HepG2 (cell line): ENCODE results near the gene HES3. TPM values are rescaled to one million over a fixed set of nuclear protein-coding genes. Genes with fewer than 3 reads are reported as not detected.

Experiments
- ATAC-seq: fragments of 200-7000 bp; cut with Tn5 transposase; 3 replicates; pipeline ENCODE4 v1.9.1; 2020; ENCODE audit warnings: mild to moderate bottlenecking, moderate library complexity
- BruUV-seq: library from RNA; stranded (reverse); fragments of 400-500 nt; replicated peaks from 2 replicates; lab custom pipeline; 2021; lab: Mats Ljungman, UMichigan
- CTCF ChIA-PET: fragments of 300-600 bp; formaldehyde crosslinking; extraction: SDS; loops from one replicate; lab custom pipeline; 2021; ENCODE audit warnings: low total read pairs, inconsistent platforms, low intra/inter-chr PET ratio; lab: Yijun Ruan, JAX
- POLR2A ChIA-PET: fragments of 350-600 bp; sonication (Branson Sonifier 250); formaldehyde crosslinking; loops from one replicate; lab custom pipeline; 2020; ENCODE audit warnings: antibody characterized with exemption, inconsistent platforms; lab: Yijun Ruan, JAX
- DNase-seq: peaks from one replicate; pipeline ENCODE4 v3.0.0-alpha.2; 2015; ENCODE audit warnings: low spot score
- FAIRE-seq: peaks from 3 replicates; lab custom pipeline; 2011; peaks lifted over from hg19 to GRCh38; lab: Jason Lieb, UNC
- H2AFZ ChIP-seq: one replicate; pipeline ENCODE4 v1.6.1; 2011; ENCODE audit warnings: low read length, inconsistent platforms
- H3K27ac ChIP-seq: fragments of 300-600 bp; 3 replicates; pipeline ENCODE4 v1.8.0; 2011; ENCODE audit warnings: mixed run types, mild to moderate bottlenecking, mixed read lengths, low read length, inconsistent platforms; ENCODE audit not compliant: insufficient read depth; ENCODE audit errors: extremely low read length
- H3K27me3 ChIP-seq, 2 experiments: fragments of 200-600 bp in 1 of 2; 2 replicates in 1 of 2; 3 replicates in 1 of 2; pipeline versions ENCODE4 v1.6.0 to v1.8.0; 2011; ENCODE audit warnings: low read length in 2 of 2, mild to moderate bottlenecking in 2 of 2, moderate library complexity in 2 of 2, inconsistent platforms in 1 of 2; ENCODE audit not compliant: insufficient read depth in 2 of 2, control insufficient read depth in 1 of 2
- H3K36me3 ChIP-seq, 2 experiments: fragments of 200-600 bp in 1 of 2; replicated peaks in 1 of 2; 2 replicates in 1 of 2; 3 replicates in 1 of 2; pipeline versions ENCODE4 v1.5.1 to v1.8.0; 2011; ENCODE audit warnings: low read length in 2 of 2, inconsistent platforms in 1 of 2; ENCODE audit not compliant: insufficient read depth in 2 of 2, control insufficient read depth in 1 of 2
- H3K4me1 ChIP-seq: 2 replicates; pipeline ENCODE4 v1.5.1; 2012; ENCODE audit warnings: low read length, inconsistent platforms; ENCODE audit not compliant: insufficient read depth
- H3K4me2 ChIP-seq: 2 replicates; pipeline ENCODE4 v1.6.0; 2011; ENCODE audit warnings: low read depth, low read length, inconsistent platforms
- H3K4me3 ChIP-seq, 3 experiments: fragments of 200-600 bp in 1 of 3; sonication (generic), shearing (Covaris generic) in 1 of 3; replicated peaks in 1 of 3; 2 replicates each; pipeline ENCODE4 v1.5.1; 2011 to 2016; ENCODE audit warnings: low read length in 3 of 3, inconsistent platforms in 2 of 3, low read depth in 2 of 3, mild to moderate bottlenecking in 2 of 3, control low read depth in 1 of 3, mixed read lengths in 1 of 3; ENCODE audit not compliant: insufficient read depth in 1 of 3
- H3K79me2 ChIP-seq: one replicate; pipeline ENCODE4 v1.6.1; 2011; ENCODE audit warnings: low read length, inconsistent platforms; ENCODE audit not compliant: insufficient read depth
- H3K9ac ChIP-seq: 2 replicates; pipeline ENCODE4 v1.6.0; 2011; ENCODE audit warnings: mild to moderate bottlenecking, low read depth, low read length, inconsistent platforms; ENCODE audit not compliant: insufficient read depth
- H3K9me3 ChIP-seq: 2 replicates; pipeline ENCODE4 v1.5.1; 2012; ENCODE audit warnings: mild to moderate bottlenecking, low read length
- H4K20me1 ChIP-seq: 2 replicates; pipeline ENCODE4 v1.6.0; 2011; ENCODE audit warnings: inconsistent platforms, mild to moderate bottlenecking, low read length, moderate library complexity; ENCODE audit not compliant: insufficient read depth
- GATAD1 ChIP-seq: IDR thresholded peaks from 2 replicates; pipeline ENCODE4 v1.6.1; 2016; ENCODE audit warnings: missing genetic modification reagents, missing compliant biosample characterization
- KDM6A ChIP-seq: IDR thresholded peaks from 2 replicates; pipeline ENCODE4 v1.6.1; 2016; ENCODE audit warnings: low read depth
- KMT2B ChIP-seq: IDR thresholded peaks from 2 replicates; pipeline ENCODE4 v1.6.1; 2016; ENCODE audit warnings: missing genetic modification reagents, missing compliant biosample characterization
- MAFG ChIP-seq: sonication (generic); formaldehyde crosslinking; IDR thresholded peaks from 2 replicates; pipeline ENCODE4 v1.5.1; 2020; ENCODE audit warnings: mild to moderate bottlenecking, missing genetic modification reagents
- MEF2D ChIP-seq: sonication (generic); formaldehyde crosslinking; IDR thresholded peaks from 2 replicates; pipeline ENCODE4 v1.5.1; 2020; ENCODE audit warnings: mild to moderate bottlenecking, missing genetic modification reagents
- NBN ChIP-seq: fragments of 450-650 bp; conservative IDR thresholded peaks from 2 replicates; pipeline ENCODE4 v1.6.1; 2017
- SP5 ChIP-seq: IDR thresholded peaks from 2 replicates; pipeline ENCODE4 v1.6.1; 2016; ENCODE audit warnings: low read depth, borderline replicate concordance
- TBX3 ChIP-seq: fragments of 450-650 bp; IDR thresholded peaks from 2 replicates; pipeline ENCODE4 v1.6.1; 2017; ENCODE audit warnings: antibody characterized with exemption, mild to moderate bottlenecking, inconsistent platforms, borderline replicate concordance
- TEAD3 ChIP-seq: optimal IDR thresholded peaks from 2 replicates; pipeline ENCODE3; 2016; ENCODE audit warnings: borderline replicate concordance
- ZNF230 ChIP-seq: sonication (generic); formaldehyde crosslinking; IDR thresholded peaks from 2 replicates; pipeline ENCODE4 v1.4.0; 2020; ENCODE audit warnings: mild to moderate bottlenecking, missing genetic modification reagents
- ZNF235 ChIP-seq: sonication (generic); formaldehyde crosslinking; IDR thresholded peaks from 2 replicates; pipeline ENCODE4 v1.8.1; 2023; ENCODE audit warnings: mild to moderate bottlenecking, missing genetic modification reagents, borderline replicate concordance
- ZNF253 ChIP-seq: sonication (generic); formaldehyde crosslinking; IDR thresholded peaks from 2 replicates; pipeline ENCODE4 v1.8.0; 2022; ENCODE audit warnings: mild to moderate bottlenecking, missing genetic modification reagents, borderline replicate concordance
- ZNF543 ChIP-seq: sonication (generic); formaldehyde crosslinking; IDR thresholded peaks from 2 replicates; pipeline ENCODE4 v1.4.0; 2020; ENCODE audit warnings: mild to moderate bottlenecking, missing genetic modification reagents
- WGBS: methylation state at CpG from one replicate; pipeline ENCODE4 v1.1.6; 2017; ENCODE audit warnings: low lambda C conversion rate; 5-methylcytosine and 5-hydroxymethylcytosine counted together
- in situ Hi-C: cut with HindIII; loops from 2 replicates; pipeline ENCODE4 v1.10.0; 2017; ENCODE audit warnings: low pct_unique_long_range_greater_than_20kb; ENCODE audit not compliant: extremely low pct_ligation_motif_present
- intact Hi-C: fragments of 100-400 bp; cut with micrococcal nuclease; formaldehyde crosslinking; loops from one replicate; pipeline ENCODE4 v1.10.0; 2022; ENCODE audit not compliant: unreplicated experiment
- polyA plus RNA-seq, 8 experiments: library from polyadenylated mRNA; depleted of rRNA in 3 of 8; stranded (reverse) in 7 of 8; unstranded in 1 of 8; fragments of >200 nt; fragmentation: Illumina TruSeq in 4 of 8; extraction: Trizol in 4 of 8; gene quantifications; 2 replicates each; pipeline versions ENCODE4 v1.2.1 to v1.2.3, GENCODE V29; 2011 to 2016; ENCODE audit warnings: low read depth in 4 of 8, missing spikeins in 1 of 8, mixed read lengths in 1 of 8; ENCODE audit not compliant: insufficient read depth in 1 of 8
- total RNA-seq, 5 experiments: library from RNA; depleted of rRNA; stranded (reverse); fragments of >200 nt; fragmentation: Illumina TruSeq; extraction: Trizol; gene quantifications; 2 replicates each; pipeline ENCODE4 v1.2.3, GENCODE V29; 2016; ENCODE audit warnings: low read depth in 1 of 5
- TF ChIP-seq, protein P1 (sequence below): sonication (generic); formaldehyde crosslinking; IDR thresholded peaks from 2 replicates; pipeline ENCODE4 v1.8.1; 2022; ENCODE audit warnings: low read depth, mild to moderate bottlenecking, missing genetic modification reagents
- TF ChIP-seq, protein P2 (sequence below): sonication (generic); formaldehyde crosslinking; IDR thresholded peaks from 2 replicates; pipeline ENCODE4 v1.9.0; 2021; ENCODE audit warnings: missing genetic modification reagents, mild to moderate bottlenecking, borderline replicate concordance
- TF ChIP-seq, protein P3 (sequence below): sonication (generic); formaldehyde crosslinking; IDR thresholded peaks from 2 replicates; pipeline ENCODE4 v1.5.1; 2020; ENCODE audit warnings: mild to moderate bottlenecking, missing genetic modification reagents, borderline replicate concordance

The HES3 gene
- total and polyA plus RNA-seq, 2 of the 13 experiments (the other 11 are each of a cell fraction or from before 2014, with no cell fraction given): not detected

DNA sequence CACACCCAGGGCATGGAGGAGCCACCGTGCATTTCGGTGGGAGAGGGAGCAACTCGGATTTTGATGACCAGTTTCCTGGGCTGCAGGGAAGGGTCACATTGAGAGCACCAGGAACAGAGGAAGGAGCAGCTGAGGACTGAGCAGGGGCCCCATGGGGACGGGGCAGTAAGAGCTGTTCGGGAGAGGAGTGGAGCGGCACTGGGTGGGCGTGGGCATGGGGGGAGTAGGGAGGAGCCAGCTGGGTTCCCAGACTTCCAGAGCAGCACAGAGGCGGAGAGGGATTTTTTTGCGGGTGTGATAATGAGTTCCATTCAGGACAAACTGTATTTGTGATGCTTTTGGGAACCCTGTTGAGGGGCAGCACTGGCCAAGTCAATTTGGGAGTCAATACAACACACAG, 34.3 kb downstream of the HES3 start:
- BruUV-seq: no TSS peak
- no peak for TF ChIP-seq GATAD1 (CRISPR knock-in tag)
- no peak for TF ChIP-seq ZNF230 (CRISPR knock-in tag)
- TF ChIP-seq NBN: no peak
- no peak for TF ChIP-seq ZNF253
- TF ChIP-seq, protein P1, sequence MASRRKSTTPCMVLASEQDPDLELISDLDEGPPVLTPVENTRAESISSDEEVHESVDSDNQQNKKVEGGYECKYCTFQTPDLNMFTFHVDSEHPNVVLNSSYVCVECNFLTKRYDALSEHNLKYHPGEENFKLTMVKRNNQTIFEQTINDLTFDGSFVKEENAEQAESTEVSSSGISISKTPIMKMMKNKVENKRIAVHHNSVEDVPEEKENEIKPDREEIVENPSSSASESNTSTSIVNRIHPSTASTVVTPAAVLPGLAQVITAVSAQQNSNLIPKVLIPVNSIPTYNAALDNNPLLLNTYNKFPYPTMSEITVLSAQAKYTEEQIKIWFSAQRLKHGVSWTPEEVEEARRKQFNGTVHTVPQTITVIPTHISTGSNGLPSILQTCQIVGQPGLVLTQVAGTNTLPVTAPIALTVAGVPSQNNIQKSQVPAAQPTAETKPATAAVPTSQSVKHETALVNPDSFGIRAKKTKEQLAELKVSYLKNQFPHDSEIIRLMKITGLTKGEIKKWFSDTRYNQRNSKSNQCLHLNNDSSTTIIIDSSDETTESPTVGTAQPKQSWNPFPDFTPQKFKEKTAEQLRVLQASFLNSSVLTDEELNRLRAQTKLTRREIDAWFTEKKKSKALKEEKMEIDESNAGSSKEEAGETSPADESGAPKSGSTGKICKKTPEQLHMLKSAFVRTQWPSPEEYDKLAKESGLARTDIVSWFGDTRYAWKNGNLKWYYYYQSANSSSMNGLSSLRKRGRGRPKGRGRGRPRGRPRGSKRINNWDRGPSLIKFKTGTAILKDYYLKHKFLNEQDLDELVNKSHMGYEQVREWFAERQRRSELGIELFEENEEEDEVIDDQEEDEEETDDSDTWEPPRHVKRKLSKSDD (CRISPR knock-in tag): no peak
- TF ChIP-seq, protein P2, sequence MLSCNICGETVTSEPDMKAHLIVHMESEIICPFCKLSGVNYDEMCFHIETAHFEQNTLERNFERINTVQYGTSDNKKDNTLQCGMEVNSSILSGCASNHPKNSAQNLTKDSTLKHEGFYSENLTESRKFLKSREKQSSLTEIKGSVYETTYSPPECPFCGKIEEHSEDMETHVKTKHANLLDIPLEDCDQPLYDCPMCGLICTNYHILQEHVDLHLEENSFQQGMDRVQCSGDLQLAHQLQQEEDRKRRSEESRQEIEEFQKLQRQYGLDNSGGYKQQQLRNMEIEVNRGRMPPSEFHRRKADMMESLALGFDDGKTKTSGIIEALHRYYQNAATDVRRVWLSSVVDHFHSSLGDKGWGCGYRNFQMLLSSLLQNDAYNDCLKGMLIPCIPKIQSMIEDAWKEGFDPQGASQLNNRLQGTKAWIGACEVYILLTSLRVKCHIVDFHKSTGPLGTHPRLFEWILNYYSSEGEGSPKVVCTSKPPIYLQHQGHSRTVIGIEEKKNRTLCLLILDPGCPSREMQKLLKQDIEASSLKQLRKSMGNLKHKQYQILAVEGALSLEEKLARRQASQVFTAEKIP (CRISPR knock-in tag): no peak
- no peak for TF ChIP-seq TBX3
- no peak for TF ChIP-seq MAFG (CRISPR knock-in tag)
- no peak for TF ChIP-seq MEF2D (CRISPR knock-in tag)
- no peak for TF ChIP-seq SP5 (CRISPR knock-in tag)
- no peak for TF ChIP-seq KMT2B
- no peak for TF ChIP-seq KDM6A
- no peak for TF ChIP-seq TEAD3
- TF ChIP-seq ZNF543 (CRISPR knock-in tag): no peak
- TF ChIP-seq, protein P3, sequence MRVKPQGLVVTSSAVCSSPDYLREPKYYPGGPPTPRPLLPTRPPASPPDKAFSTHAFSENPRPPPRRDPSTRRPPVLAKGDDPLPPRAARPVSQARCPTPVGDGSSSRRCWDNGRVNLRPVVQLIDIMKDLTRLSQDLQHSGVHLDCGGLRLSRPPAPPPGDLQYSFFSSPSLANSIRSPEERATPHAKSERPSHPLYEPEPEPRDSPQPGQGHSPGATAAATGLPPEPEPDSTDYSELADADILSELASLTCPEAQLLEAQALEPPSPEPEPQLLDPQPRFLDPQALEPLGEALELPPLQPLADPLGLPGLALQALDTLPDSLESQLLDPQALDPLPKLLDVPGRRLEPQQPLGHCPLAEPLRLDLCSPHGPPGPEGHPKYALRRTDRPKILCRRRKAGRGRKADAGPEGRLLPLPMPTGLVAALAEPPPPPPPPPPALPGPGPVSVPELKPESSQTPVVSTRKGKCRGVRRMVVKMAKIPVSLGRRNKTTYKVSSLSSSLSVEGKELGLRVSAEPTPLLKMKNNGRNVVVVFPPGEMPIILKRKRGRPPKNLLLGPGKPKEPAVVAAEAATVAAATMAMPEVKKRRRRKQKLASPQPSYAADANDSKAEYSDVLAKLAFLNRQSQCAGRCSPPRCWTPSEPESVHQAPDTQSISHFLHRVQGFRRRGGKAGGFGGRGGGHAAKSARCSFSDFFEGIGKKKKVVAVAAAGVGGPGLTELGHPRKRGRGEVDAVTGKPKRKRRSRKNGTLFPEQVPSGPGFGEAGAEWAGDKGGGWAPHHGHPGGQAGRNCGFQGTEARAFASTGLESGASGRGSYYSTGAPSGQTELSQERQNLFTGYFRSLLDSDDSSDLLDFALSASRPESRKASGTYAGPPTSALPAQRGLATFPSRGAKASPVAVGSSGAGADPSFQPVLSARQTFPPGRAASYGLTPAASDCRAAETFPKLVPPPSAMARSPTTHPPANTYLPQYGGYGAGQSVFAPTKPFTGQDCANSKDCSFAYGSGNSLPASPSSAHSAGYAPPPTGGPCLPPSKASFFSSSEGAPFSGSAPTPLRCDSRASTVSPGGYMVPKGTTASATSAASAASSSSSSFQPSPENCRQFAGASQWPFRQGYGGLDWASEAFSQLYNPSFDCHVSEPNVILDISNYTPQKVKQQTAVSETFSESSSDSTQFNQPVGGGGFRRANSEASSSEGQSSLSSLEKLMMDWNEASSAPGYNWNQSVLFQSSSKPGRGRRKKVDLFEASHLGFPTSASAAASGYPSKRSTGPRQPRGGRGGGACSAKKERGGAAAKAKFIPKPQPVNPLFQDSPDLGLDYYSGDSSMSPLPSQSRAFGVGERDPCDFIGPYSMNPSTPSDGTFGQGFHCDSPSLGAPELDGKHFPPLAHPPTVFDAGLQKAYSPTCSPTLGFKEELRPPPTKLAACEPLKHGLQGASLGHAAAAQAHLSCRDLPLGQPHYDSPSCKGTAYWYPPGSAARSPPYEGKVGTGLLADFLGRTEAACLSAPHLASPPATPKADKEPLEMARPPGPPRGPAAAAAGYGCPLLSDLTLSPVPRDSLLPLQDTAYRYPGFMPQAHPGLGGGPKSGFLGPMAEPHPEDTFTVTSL (CRISPR knock-in tag): no peak
- TF ChIP-seq ZNF235 (CRISPR knock-in tag): no peak

More for the DNA sequence above, 34.3 kb downstream of the HES3 start:
- peaks cover 27% of the 10 kb centered on the region for H3K4me1 ChIP-seq
- H2AFZ ChIP-seq: no peak overlapping the region
- no peak overlapping the region for H3K27ac ChIP-seq
- intact Hi-C loops (no loop called here), in situ Hi-C loops (no loop called here)
- H3K4me3 ChIP-seq: no peak overlapping the region
- ChIA-PET CTCF (no interaction called here), POLR2A (no interaction called here)
- no peak for ATAC-seq
- H3K9me3 ChIP-seq: no peaks in the 10 kb centered on the region
- H3K79me2 ChIP-seq: no peaks in the 10 kb centered on the region
- no peak overlapping the region for H3K9ac ChIP-seq
- no peaks in the 10 kb centered on the region for H3K27me3 ChIP-seq
- H3K4me2 ChIP-seq: no peak overlapping the region
- 95% methylated on average over 9 of the region's 9 CpGs for WGBS
- no peak for DNase-seq
- H3K36me3 ChIP-seq: peaks cover under 1 to 1% of the 10 kb centered on the region in 2 experiments; a peak in 2 of 5 replicates
- no peak for FAIRE-seq
- H4K20me1 ChIP-seq: no peaks in the 10 kb centered on the region
